RWPE1 (cell line): ENCODE measurements around the gene ATP2C1.

Experiments
- CTCF ChIA-PET: fragments of 350-600 bp; sonication (Branson Sonifier 250); formaldehyde crosslinking; extraction: SDS; loops from one replicate; lab custom pipeline; 2021; lab: Yijun Ruan, JAX
- POLR2A ChIA-PET: fragments of 400-600 bp; formaldehyde crosslinking; extraction: SDS; loops from one replicate; lab custom pipeline; 2020; ENCODE audit warnings: antibody characterized with exemption; ENCODE audit not compliant: low non-redundant PET; lab: Yijun Ruan, JAX
- DNase-seq: peaks from one replicate; pipeline ENCODE4 v3.0.0; 2012; ENCODE audit warnings: low spot score
- H3K27ac ChIP-seq: fragments of 450-650 bp; 2 replicates; pipeline ENCODE4 v1.5.1; 2017
- TF ChIP-seq, protein P1 (sequence below): fragments of 450-650 bp; conservative IDR thresholded peaks from 2 replicates; pipeline ENCODE4 v1.5.1; 2017; ENCODE audit warnings: low read depth, mild to moderate bottlenecking

Gene ATP2C1

DNA sequence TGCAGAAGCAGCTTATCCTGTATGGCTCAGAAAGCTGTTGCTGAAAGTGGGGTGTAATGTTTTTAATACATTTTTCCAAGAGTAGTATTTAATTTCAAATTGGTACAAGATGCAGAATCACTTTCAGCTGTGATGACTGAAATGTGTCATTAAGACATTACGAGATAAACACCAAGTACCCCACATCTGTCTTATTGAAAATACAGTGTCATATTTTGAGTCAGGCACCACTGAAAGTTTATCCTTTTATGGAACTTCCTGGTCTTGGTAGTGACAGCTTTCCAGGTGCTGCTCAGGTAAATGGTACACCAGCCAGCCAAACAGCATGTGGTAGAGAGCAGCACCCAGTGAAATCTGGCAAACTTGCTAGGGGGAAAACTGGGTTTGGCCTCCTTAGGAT, 115.8 kb downstream of the ATP2C1 start:
- TF ChIP-seq, protein P1, sequence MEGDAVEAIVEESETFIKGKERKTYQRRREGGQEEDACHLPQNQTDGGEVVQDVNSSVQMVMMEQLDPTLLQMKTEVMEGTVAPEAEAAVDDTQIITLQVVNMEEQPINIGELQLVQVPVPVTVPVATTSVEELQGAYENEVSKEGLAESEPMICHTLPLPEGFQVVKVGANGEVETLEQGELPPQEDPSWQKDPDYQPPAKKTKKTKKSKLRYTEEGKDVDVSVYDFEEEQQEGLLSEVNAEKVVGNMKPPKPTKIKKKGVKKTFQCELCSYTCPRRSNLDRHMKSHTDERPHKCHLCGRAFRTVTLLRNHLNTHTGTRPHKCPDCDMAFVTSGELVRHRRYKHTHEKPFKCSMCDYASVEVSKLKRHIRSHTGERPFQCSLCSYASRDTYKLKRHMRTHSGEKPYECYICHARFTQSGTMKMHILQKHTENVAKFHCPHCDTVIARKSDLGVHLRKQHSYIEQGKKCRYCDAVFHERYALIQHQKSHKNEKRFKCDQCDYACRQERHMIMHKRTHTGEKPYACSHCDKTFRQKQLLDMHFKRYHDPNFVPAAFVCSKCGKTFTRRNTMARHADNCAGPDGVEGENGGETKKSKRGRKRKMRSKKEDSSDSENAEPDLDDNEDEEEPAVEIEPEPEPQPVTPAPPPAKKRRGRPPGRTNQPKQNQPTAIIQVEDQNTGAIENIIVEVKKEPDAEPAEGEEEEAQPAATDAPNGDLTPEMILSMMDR = no peak
- DNase-seq = no peak
- POLR2A ChIA-PET = no interaction called here
- CTCF ChIA-PET = no interaction called here
- H3K27ac ChIP-seq = no peak overlapping the region

- DNase-seq = no peak
- TF ChIP-seq, protein P1 = no peak
- H3K27ac ChIP-seq = no peak overlapping the region
- CTCF ChIA-PET = no interaction called here
- POLR2A ChIA-PET = no interaction called here
These were observed 125.1 kb downstream of the ATP2C1 start for GRCh38 chr3:131018970-131019369.

DNA sequence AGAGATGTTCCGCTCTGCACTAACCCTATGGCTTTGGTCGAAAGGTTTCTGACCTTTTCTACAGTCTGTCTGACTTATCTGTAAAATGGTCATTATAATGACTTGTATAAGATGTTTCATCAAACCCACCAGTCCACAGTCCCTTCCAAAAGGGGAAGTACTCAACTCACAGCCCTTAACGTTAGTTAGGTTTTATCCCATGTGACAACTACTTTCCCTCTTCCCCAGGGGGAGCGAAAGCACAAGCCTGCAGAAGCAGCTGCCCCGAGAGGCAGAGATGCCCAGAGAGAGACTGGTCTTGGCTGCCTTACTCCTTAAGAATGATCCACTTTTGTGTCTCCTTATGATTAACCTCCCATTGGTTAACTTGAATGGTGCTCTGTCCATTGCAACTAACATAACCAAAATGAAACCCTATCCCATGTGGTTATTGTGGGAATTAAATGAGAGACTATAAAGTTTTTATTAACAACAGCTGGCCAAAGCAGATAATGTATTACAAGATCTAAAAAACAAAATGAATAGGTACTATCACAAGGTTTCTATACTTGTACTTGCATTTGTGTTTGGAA, 126.3 kb downstream of the ATP2C1 start:
- DNase-seq = no peak
- ChIA-PET POLR2A (no interaction called here), CTCF (no interaction called here)
- TF ChIP-seq, protein P1 = no peak
- H3K27ac ChIP-seq = no peak overlapping the region

GRCh38 chr3:131025539-131025938, 131.7 kb downstream of the ATP2C1 start:
- TF ChIP-seq, protein P1 = no peak
- H3K27ac ChIP-seq = no peak overlapping the region
- ChIA-PET POLR2A (no interaction called here), CTCF (interaction anchor here (1.0 kb wide), 1 partner anchor 265 kb away, joined by 4 read pairs; no protein-coding TSS in a partner anchor)
- DNase-seq = no peak

- peak within 1 kb of the TSS; percentile 85 for H3K27ac ChIP-seq
- ChIA-PET POLR2A (interaction anchor here (0.6 kb wide), 1 partner anchor 28 kb away, joined by 3 read pairs; no protein-coding TSS in a partner anchor), CTCF (interaction anchor here (0.6 to 1.0 kb wide), 2 partner anchors 20 to 266 kb away, joined by 3 to 4 read pairs; no protein-coding TSS in a partner anchor)
- DNase-seq = peak; percentile 81
- TF ChIP-seq, protein P1 = no peak
These were observed 132.7 kb downstream of the ATP2C1 start, which contains the start of the genes ASTE1 and NEK11 for GRCh38 chr3:131026321-131027151. ASTE1 (minus strand) TSS chr3:131026825; CDS start chr3:131025306, 1,519 bp downstream. NEK11 (plus strand) TSS chr3:131026877; CDS start chr3:131029709, 2,832 bp downstream.

- ChIA-PET CTCF (no interaction called here), POLR2A (no interaction called here)
- no peak for DNase-seq
- TF ChIP-seq, protein P1 = no peak
- no peak overlapping the region for H3K27ac ChIP-seq
These were observed 135.0 kb downstream of the ATP2C1 start for GRCh38 chr3:131028844-131029243.
